NCI-H2107 treated with DMSO at 0.1 percent for 48 hours (cell line): ENCODE data around the gene PPM1E.
"Not testable (repeated sequence)": the region's sequence is repeated elsewhere in the genome, so short reads cannot be mapped to it uniquely, and the experiment has no call there.

Experiments
- DNase-seq: peaks from one replicate; lab custom pipeline; 2025; ENCODE audit not compliant: unreplicated experiment; lab: John Stamatoyannopoulos, UW

PPM1E gene

GRCh38 chr17:58837699-58838098, 82.0 kb downstream of the PPM1E start:
- DNase-seq, result no peak

DNA sequence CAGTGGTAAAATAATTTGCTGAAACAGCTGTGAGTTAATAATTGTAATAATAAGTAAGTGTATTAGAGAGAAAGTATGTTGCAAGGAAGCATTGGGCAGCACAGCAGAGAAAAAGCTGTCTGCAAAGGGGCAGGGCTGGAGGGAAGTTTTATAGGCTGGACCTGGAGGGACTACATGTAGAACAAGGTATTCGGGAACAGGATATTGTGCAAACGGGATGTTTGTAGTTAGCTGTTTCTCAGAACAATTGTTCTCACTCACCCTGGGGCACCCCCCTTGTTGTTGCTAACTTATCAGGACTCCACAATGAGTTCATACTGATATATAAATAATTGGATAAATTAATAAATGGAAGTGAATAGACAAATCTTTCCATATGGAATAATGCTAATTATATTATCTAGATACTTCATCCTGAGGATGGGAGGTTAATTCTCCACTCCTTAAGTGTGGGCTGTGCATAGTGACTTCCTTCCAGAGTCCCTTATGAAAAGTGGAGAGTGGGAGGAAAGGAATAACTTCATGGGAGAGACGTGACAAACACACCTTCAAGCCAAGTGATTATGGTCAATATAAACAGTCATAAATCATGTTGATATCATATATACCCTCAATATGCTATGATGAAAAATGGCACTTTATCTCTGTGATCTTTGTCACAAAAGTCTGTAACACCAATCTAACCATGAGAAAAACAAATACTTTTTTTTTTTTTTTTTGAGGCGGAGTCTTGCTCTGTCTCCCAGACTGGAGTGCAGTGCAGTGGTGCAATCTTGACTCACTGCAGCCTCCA, 85.4 kb downstream of the PPM1E start:
- DNase-seq, result no peak

GRCh38 chr17:58846413-58846812, 90.8 kb downstream of the PPM1E start:
- DNase-seq, result not testable (repeated sequence)

GRCh38 chr17:58850106-58850505, 94.5 kb downstream of the PPM1E start:
- not testable (repeated sequence) for DNase-seq

GRCh38 chr17:58865301-58865700, 109.6 kb downstream of the PPM1E start:
- DNase-seq, result no peak

DNA sequence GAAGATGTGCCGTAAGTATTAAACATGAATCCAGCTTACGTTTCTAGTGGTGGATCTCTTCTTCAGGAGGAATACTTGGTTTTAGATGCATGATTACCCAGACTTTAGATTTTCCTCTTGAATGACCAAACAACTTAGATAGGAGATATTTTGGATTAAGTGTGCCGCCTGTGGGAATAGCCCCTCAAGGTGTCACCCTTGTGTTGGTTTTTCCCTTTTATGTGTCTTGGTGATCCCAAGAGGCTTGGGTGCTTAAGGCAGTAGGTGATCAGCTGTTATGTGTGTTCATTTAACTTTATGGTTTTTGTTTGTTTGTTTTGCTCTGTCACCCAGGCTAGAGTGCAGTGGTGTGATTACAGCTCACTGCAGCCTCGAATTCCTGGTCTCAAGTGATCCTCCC, 115.1 kb downstream of the PPM1E start:
- DNase-seq, result no peak

DNA sequence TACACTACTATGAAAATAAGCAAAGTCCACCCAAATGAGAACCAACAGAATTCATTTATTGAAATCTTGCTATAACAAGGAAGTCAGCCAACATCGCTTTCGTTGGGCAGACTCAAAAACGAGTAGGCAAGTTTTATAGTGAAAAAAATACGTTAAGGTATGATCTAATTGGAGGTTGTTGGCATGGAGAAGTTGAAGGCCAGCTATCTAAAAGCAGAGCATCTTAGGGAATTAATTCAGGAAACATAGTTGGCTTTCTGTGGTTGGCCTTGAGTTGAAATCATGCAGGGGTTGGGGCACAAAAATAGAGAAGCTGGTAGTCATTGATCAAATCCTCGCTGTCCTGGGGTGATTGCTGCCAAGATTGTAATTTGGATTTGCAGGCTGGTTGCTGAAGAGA, 118.3 kb downstream of the PPM1E start:
- no peak for DNase-seq

DNA sequence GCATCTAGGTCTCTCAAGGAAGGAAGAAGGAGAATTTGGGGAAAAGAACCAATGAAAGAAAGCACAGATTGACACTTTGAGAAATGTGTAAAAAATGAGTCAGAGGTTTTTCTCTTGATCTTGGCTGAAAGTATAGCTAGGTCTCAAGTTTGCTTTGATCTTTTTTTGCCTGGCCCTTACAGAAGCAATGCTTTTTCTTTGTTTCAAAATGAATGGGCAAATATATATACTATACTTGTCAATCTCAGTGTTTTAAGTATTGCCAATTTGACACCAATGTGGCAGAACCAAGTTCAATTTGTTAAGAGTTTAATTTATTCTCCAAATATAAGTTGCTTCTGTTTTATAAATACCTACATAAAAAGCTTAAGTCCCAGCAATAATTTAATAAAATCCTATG, 119.6 kb downstream of the PPM1E start:
- DNase-seq, result no peak

DNA sequence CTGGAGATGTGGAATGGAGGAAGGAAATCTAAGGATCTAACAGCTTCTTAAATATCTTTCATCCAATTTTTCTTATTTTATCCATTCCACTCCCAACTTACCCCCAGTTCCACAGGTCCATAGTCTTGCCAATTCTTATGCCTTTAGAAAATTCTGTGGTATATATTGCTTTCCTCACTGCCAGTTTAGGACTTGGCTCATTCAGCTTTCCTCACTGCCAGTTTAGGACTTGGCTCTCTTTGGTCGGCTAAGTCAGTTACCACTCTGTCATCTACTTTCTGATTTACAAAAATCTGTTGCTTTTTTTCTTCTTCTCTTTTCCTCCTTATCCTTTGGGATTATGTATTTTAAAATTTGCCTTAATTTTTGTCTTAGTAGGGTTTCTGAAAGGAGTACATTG, 128.5 kb downstream of the PPM1E start:
- no peak for DNase-seq

DNA sequence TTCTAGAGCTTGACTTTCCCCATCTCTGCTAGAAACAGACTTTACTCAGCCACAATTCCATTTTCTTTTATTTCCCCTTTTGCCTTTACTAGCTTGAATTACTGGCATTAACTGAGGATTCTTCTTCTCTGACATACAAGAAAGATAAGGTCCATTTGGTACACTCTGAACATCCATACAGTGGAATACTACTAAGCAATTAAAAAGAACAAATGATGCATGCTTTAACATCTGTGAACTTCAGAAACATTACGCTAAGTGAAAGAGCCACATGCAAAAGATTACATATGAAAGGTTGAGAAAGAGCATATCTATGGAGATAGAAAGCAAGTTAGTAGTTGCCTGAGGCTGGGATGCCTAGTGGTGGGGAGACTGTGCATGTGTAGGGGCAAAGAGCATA, 130.9 kb downstream of the PPM1E start:
- DNase-seq, result no peak

DNA sequence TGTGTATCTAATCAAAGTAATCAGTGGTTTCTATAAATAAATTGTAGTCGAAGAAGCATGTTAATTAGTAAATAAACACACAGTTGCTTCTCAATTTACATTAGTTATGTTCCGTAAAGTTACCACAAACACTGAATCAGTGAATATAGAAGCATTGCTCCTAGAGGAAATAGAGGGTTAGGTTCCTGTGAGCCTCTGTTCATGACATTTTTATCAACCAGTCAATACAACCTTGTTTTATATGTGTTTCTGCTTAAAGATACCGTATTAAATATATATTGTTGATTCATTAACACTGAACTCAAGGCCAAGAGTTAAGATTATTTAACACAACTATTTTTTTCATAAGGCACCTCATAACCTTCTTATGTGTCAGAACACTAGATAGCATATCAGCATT, 134.3 kb downstream of the PPM1E start:
- no peak for DNase-seq

DNA sequence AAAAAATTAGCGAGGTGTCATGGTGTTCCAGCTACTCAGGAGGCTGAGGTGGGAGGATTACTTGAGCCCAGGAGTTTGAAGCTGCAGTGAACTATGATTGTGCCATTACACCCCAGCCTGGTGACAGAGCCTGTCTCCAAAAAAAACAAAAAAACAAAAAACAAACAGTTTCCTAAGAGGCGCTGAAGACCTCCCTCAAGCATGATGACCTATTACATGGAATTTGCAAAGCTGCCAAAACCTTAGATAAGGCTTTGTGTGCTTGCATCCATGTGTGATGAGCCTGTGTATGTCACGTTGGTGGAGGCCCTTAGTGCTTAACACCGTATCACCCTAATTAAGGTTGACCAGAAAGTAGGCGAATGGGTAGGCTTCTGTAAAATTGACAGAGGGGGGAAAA, 143.5 kb downstream of the PPM1E start:
- DNase-seq, result no peak

DNA sequence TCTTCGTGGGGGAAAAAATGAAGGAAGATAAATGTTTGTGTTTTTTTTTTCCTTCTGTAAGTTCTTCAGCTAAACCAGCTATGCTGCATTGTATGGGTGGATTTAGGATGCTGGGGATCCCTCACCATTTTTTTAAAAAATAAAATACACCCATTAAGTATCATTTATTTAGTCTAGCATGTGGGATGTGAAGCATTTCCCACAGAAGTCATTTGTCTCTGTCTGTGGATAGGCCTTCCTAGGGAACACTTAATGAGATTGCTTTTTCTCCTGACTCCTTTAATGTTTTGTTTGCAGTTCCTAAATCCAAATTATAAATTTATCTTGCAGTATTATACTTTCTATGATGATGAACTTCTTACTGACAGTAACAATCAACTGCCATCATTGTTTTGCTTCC, 146.7 kb downstream of the PPM1E start:
- DNase-seq, result no peak

- no peak for DNase-seq
These were observed 156.2 kb downstream of the PPM1E start for GRCh38 chr17:58911741-58912343.

GRCh38 chr17:58913552-58913951, 157.9 kb downstream of the PPM1E start:
- no peak for DNase-seq

- peak; percentile 2 for DNase-seq
These were observed 158.5 kb downstream of the PPM1E start for GRCh38 chr17:58913971-58914769.

DNA sequence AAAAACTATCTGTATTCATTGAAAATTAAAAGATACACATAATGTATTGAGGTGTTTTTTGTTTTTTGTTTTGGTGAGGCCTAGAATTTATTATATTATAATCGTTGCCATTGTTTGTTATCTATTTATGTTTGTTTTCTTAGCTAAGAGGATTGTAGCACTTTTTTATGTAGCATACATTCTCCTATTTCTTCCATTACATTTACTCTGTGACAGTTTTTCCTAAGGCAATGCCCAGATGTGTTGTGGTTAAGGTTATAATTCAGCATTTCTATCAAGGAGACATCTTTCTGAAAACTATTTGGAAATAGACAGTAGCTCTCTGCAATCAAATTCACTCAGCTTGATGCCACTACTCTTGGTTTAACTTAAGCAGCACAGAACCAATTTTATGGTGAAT, 161.6 kb downstream of the PPM1E start:
- DNase-seq, result no peak

DNA sequence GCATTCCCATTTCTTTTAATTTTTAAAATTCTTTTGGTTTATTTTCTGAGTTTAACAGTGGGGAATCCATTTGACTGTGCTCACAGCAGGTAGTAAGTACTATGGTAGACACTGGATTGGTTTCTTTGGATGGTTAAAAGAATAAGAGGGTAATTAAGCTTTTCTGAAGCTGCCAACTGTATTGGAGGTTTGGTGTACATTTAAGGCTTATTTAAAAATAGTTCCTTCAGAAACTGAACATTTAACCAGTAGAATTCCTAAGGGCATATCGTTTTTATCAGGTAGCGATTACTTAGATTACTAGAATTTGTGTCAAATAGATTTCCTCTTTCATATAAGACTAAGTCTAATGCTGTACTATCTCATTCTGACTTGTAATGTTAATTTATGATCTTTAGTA, 162.4 kb downstream of the PPM1E start:
- DNase-seq, result no peak

DNA sequence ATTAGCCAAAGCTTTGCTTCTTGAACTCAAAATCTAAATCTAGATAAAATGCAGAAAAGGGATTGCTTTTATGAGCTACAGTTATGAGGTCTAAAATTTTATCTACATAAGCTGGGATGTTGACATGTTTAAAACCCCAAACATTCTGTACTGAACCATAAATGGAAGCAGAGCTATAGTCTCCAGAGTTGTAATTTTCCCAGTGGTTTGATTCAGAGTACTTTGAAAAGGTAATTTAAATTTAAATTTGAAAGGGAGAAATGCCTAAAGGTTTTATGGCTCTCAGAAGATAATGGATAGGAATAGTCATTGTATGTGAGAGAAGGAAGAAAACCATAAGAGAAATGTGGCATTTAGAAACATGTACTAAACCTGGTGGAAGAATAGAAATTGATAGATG, 163.2 kb downstream of the PPM1E start:
- peak; percentile 31 for DNase-seq

GRCh38 chr17:58920773-58921172, 165.1 kb downstream of the PPM1E start:
- no peak for DNase-seq

DNA sequence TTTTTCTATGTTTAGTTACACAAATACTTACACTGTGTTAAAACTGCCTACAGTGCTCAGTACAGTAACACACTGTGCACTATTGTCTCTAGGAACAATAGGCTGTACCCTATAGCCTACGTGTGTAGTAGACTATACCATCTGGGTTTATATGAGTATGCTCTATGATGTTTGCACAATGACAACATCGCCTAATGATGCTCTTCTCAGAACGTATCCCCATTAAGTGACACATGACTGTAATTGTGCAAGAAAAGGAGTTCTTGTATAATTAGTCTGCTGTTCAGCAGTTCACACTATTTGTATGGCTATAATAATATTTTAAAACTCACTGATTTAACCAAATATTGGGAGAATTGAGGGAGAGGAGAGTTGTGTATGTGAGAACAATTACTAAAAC, 177.3 kb downstream of the PPM1E start:
- no peak for DNase-seq

DNA sequence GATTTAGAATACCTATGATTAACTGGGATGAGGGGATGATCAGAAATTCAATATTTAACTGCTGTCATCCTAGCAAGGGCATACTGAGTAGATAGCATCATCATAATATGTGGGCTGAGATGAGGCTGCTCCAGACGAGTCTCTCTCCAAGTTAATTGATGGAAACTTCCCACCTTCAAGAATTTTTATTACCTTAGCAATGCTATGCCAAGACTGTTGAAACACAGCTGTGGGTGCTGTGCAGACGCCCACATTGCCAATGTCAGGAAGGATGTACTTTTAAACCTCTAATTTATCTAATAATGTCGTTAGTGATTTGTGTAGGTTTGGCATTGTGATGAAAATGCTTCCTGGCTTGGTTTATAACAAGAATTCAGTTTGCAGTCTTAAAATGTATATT, 180.6 kb downstream of the PPM1E start:
- DNase-seq, result no peak
